Kidney (tissue), 14 donors: Measurements from ENCODE around the gene XIAP. TPM values are rescaled to one million over a fixed set of nuclear protein-coding genes. Genes with fewer than 3 reads are reported as not detected.

ENCODE experiments used
- DNase-seq, 5 donors: peaks; one replicate each; pipeline ENCODE4 v3.0.0-alpha.2; 2013 to 2020
- FAIRE-seq: peaks from 2 replicates; lab custom pipeline; 2012; peaks lifted over from hg19 to GRCh38; lab: Jason Lieb, UNC
- H3K27ac ChIP-seq, 2 donors: one replicate each; pipeline ENCODE4 v1.7.0; 2013; ENCODE audit warnings: low read depth in 2 of 2, low read length in 2 of 2, inconsistent platforms in 1 of 2
- H3K27me3 ChIP-seq: one replicate; pipeline ENCODE4 v1.7.1; 2013; ENCODE audit warnings: low read length, inconsistent platforms; ENCODE audit not compliant: control insufficient read depth, insufficient read depth
- H3K36me3 ChIP-seq, 3 donors: one replicate each; pipeline versions ENCODE4 v1.7.0 to v1.7.1; 2013; ENCODE audit warnings: low read length in 3 of 3, control low read depth in 1 of 3, inconsistent platforms in 1 of 3; ENCODE audit not compliant: insufficient read depth in 3 of 3, control insufficient read depth in 2 of 3
- H3K4me1 ChIP-seq, 3 donors: one replicate each; pipeline versions ENCODE4 v1.7.0 to v1.7.1; 2013; ENCODE audit warnings: low read length in 3 of 3, inconsistent platforms in 1 of 3, low read depth in 1 of 3; ENCODE audit not compliant: control insufficient read depth in 2 of 3, insufficient read depth in 2 of 3
- H3K4me3 ChIP-seq, 3 donors: one replicate each; pipeline versions ENCODE4 v1.7.0 to v1.8.1; 2013; ENCODE audit warnings: low read length in 3 of 3, control low read depth in 1 of 3, inconsistent platforms in 1 of 3
- H3K9ac ChIP-seq, 3 donors: one replicate each; pipeline versions ENCODE4 v1.7.0 to v1.7.1; 2013; ENCODE audit warnings: low read length in 3 of 3, control low read depth in 1 of 3, inconsistent platforms in 1 of 3
- H3K9me3 ChIP-seq, 3 donors: one replicate each; pipeline versions ENCODE4 v1.7.0 to v1.7.1; 2013; ENCODE audit warnings: low read length in 3 of 3, control low read depth in 1 of 3, inconsistent platforms in 1 of 3; ENCODE audit not compliant: control insufficient read depth in 2 of 3, insufficient read depth in 1 of 3
- intact Hi-C: fragments of 100-400 bp; cut with DNase I; formaldehyde crosslinking; loops from one replicate; pipeline ENCODE4 v1.11.1; 2022
- polyA plus RNA-seq: library from polyadenylated mRNA; stranded (reverse); fragments of 350-450 nt; fragmentation: Illumina TruSeq; extraction: RNeasy Lipid Tissue Mini Kit (QIAGEN cat#74804); gene quantifications from one replicate; pipeline ENCODE4 v1.2.3, GENCODE V29; 2014; ENCODE audit warnings: low read depth, low replicate concordance; ENCODE audit not compliant: insufficient read depth
- total RNA-seq: library from RNA; stranded (reverse); fragmentation: NEBNext Ultra II Directional; extraction: Animal tissue kit (Norgen Biotek cat#: 25700); gene quantifications from one replicate; pipeline ENCODE4 v1.2.1, GENCODE V29; 2021
- TF ChIP-seq, protein P1 (sequence below): IDR thresholded peaks from 3 replicates; pipeline ENCODE4 v1.5.1; 2012; ENCODE audit warnings: mild to moderate bottlenecking, moderate library complexity, borderline replicate concordance; ENCODE audit not compliant: insufficient read depth; ENCODE audit errors: extremely low read depth
- donor health status: control.
- donor health status: control.
- donor health status: control.
- donor health status: control.
- donor health status: control.
- donor health status: DM: yes; HTN: yes; CAD: no.
- donor health status: Normal renal cell carcinoma (clear cell type).

Gene XIAP
- total and polyA plus RNA-seq, 2 donors from 2014 or later = 29.0 to 70.9 TPM

- intact Hi-C loops = no loop called here
- TF ChIP-seq, protein P1, sequence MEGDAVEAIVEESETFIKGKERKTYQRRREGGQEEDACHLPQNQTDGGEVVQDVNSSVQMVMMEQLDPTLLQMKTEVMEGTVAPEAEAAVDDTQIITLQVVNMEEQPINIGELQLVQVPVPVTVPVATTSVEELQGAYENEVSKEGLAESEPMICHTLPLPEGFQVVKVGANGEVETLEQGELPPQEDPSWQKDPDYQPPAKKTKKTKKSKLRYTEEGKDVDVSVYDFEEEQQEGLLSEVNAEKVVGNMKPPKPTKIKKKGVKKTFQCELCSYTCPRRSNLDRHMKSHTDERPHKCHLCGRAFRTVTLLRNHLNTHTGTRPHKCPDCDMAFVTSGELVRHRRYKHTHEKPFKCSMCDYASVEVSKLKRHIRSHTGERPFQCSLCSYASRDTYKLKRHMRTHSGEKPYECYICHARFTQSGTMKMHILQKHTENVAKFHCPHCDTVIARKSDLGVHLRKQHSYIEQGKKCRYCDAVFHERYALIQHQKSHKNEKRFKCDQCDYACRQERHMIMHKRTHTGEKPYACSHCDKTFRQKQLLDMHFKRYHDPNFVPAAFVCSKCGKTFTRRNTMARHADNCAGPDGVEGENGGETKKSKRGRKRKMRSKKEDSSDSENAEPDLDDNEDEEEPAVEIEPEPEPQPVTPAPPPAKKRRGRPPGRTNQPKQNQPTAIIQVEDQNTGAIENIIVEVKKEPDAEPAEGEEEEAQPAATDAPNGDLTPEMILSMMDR = no peak
- H3K27me3 ChIP-seq = no peaks in the 10 kb centered on the region
- no peak overlapping the region for H3K27ac ChIP-seq
- no peak overlapping the region for H3K9ac ChIP-seq
- H3K9me3 ChIP-seq = no peaks in the 10 kb centered on the region
- no peaks in the 10 kb centered on the region for H3K4me1 ChIP-seq
- no peak for FAIRE-seq
- no peak overlapping the region for H3K4me3 ChIP-seq
- no peaks in the 10 kb centered on the region for H3K36me3 ChIP-seq
- peak in 1 of 5 donors; percentile 15 for DNase-seq
Measured at GRCh38 chrX:123851079-123851478, 8.8 kb upstream of the XIAP start.

- TF ChIP-seq, protein P1 = no peak
- no peak for DNase-seq
- Histone ChIP-seq H3K4me1 (no peaks in the 10 kb centered on the region), H3K4me3 (no peak overlapping the region), H3K36me3 (no peaks in the 10 kb centered on the region), H3K9ac (no peak overlapping the region), H3K27ac (no peak overlapping the region), H3K9me3 (no peaks in the 10 kb centered on the region), H3K27me3 (no peaks in the 10 kb centered on the region)
- intact Hi-C loops = no loop called here
- no peak for FAIRE-seq
Measured at GRCh38 chrX:123854329-123854728, 5.5 kb upstream of the XIAP start.

- intact Hi-C loops = no loop called here
- TF ChIP-seq, protein P1 = no peak
- Histone ChIP-seq H3K4me3 (peak overlapping the region; percentile 79 to 85 (median 81)), H3K9ac (peak overlapping the region; percentile 5 to 55 (median 32)), H3K27ac (peak overlapping the region; percentile 94), H3K27me3 (no peaks in the 10 kb centered on the region), H3K36me3 (no peaks in the 10 kb centered on the region), H3K4me1 (no peaks in the 10 kb centered on the region), H3K9me3 (no peaks in the 10 kb centered on the region)
- peak in 3 of 5 donors; percentile 83 to 90 (median 86) for DNase-seq
- no peak for FAIRE-seq
Measured at GRCh38 chrX:123859409-123859845, 426 bp upstream of the XIAP start.

- DNase-seq = peak in 1 of 5 donors; percentile 17
- TF ChIP-seq, protein P1 = no peak
Measured at GRCh38 chrX:123860983-123861382, 1.1 kb downstream of the XIAP start.

More at GRCh38 chrX:123860983-123861382, 1.1 kb downstream of the XIAP start:
- peak overlapping the region; percentile 94 for H3K27ac ChIP-seq
- peak overlapping the region; percentile 70 to 85 (median 76) for H3K4me3 ChIP-seq
- FAIRE-seq = no peak
- intact Hi-C loops = no loop called here
- no peaks in the 10 kb centered on the region for H3K27me3 ChIP-seq
- no peaks in the 10 kb centered on the region for H3K36me3 ChIP-seq
- no peaks in the 10 kb centered on the region for H3K9me3 ChIP-seq
- peak overlapping the region in 2 of 3 donors; percentile 86 to 87 for H3K9ac ChIP-seq
- H3K4me1 ChIP-seq = no peaks in the 10 kb centered on the region
